GM19328 (cell line): ENCODE measurements around the gene RNU5B-1.
"Not testable (repeated sequence)": the region's sequence is repeated elsewhere in the genome, so short reads cannot be mapped to it uniquely, and the experiment has no call there.

ENCODE experiments used
- ATAC-seq: cut with Tn5 transposase; IDR thresholded peaks from one replicate; pipeline ENCODE4 v1.9.1; 2021; ENCODE audit warnings: mild to moderate bottlenecking, moderate library complexity; ENCODE audit not compliant: unreplicated experiment

The RNU5B-1 gene

DNA sequence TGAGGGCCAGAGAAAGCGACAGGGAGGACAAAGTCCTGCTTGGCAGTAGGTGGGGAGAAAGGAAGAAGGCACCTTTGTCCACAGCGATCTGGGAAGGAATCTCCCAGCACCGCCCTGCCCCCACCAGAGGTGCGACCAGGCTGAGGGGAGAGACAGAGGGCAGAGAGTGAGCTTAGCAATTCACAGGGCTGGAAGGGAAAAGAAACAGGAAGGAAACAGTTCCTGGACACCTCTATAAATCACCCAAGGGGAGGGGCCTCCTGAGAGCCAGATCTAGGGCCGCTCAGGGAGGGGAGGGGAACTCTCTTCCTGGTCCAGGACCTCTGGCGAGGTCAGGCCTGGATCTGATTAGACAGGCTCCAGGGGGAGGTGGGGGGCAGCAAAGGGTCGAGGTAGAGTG, 35.4 kb downstream of the RNU5B-1 start:
- no peak for ATAC-seq

- no peak for ATAC-seq
Observed at GRCh38 chr15:65342493-65342892, 38.0 kb downstream of the RNU5B-1 start.

DNA sequence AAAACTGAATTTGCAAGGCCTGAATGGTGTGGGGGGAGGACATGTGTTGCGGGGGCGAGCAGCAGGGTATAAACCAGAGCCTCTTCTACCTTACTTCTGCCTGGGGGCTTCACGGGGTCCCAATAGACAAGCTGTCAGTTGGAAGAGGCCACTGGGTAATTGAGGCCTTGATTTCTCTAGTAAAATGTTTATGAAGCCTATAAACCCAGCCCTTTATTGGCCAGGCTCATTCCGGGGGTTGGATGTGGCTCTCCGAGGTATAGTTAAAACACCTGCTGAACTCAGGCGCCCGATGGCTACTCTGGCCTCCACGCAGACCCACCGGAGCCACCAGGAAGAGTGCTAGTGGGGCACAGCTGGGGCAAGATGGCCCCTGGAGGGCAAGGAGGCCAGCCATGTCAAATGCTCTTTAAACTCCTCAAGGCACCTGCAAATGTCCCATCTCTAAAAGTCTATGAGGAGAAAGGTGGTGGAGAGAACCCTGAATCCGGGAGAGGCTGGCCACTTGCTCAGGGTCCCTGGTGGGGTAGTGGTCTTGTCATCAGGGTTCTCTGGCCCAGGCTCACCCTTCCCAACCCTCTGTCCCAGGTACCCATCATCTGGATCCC, 39.0 kb downstream of the RNU5B-1 start:
- no peak for ATAC-seq

DNA sequence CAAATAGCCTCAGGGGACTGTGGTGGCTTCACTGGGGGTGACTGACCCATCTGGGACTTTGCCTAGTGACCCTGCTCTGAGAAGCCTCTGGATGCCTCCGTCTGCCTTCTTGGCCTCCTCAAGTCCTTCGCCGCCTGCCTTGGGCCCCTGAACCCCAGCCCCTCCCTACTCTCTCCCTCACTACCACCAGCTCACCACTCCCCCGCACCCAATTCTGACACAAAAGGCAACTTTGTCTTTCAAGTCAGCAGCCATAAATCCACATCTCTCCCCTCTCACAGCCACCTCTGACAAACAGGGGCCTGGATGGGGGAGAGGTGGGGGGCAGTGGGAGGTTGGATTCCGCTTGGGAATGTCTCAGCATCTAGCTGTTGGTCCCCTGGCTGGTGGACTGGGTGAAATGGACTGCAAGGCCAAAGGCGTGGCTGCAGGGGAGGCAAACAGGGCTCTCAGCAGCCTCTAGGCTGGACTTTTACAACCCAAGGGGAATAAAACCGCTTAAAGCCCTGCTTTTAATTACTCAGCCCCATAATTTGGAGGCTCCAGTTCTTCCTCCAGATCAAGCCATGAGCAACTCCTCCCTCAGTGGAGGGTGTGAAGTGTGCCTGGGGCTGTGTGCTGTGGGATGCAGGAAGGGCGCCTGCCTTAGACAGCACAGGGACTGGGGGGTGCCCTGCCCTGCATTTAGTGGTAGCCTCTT, 39.9 kb downstream of the RNU5B-1 start:
- no peak for ATAC-seq

DNA sequence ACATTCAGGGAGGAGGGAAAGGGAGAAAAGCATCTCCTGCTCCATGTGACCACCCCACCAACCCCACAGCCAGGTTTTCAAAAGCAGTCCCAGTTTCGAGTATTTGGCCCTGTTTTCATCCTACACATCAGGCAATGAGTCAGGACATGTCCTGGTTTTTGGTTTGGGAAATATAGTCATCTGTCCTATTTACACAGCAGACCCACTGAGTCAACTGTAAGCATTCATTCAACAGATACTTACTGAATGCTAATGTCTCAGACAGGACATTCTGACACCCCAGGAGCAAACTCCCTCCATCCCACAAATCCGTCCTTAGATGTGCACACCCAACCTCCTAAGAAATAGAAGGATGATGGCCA, 40.4 kb downstream of the RNU5B-1 start:
- no peak for ATAC-seq

DNA sequence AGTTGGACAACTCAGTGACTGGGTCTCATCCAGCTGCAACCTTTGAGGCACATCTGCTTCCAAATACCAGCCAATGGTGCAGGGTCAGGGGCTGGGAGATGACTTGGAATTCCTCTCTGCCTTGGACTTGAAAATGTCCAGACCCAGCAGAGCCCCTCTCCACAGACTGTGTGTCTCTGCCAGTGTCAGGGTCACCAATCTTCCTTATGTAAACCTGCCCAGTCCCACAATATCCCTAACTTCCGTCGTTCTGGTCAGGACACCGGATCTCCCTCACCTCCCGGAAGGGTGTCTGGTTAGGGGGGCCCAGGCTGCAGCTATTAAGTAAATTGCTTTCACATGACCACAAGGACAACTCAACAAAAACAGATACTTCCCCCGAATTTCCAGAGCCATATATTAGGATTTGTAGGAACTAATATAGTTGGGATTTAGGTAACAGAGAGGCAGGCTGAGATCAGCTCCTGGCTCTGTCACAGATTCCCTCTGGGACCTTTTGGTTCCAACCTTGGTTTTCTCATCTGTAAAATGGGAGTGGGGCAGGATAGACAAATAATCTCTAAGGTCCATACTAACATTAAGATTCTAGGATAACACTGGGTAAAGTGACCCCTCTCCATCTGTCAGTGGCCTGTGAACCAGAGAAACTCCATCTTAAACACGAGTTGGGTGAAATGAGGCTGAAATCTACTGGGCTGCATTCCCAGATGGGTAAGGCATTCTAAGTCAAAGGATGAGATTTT, 42.5 kb downstream of the RNU5B-1 start:
- ATAC-seq = no peak

- not testable (repeated sequence) for ATAC-seq
Observed at GRCh38 chr15:65347756-65348155, 43.3 kb downstream of the RNU5B-1 start.

DNA sequence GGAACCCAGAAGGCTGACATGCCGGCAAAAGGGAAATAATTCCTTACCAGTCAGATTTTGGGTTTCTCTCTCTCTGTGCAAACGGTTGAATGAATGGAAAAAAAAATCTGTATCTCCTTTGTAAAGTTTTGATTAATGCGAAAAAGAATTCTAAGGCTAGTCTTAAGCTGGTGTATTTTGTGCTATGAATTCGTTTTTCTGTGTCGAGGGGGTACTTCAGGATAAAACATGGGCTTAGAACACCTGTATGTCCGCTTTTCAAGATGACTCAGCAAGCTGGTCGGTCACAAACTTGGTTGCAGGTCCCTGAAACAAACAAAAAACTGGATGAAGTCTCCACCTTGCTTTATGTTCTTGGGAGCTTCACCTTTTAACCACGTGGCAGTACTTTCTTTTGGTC, 44.9 kb downstream of the RNU5B-1 start:
- ATAC-seq = no peak

DNA sequence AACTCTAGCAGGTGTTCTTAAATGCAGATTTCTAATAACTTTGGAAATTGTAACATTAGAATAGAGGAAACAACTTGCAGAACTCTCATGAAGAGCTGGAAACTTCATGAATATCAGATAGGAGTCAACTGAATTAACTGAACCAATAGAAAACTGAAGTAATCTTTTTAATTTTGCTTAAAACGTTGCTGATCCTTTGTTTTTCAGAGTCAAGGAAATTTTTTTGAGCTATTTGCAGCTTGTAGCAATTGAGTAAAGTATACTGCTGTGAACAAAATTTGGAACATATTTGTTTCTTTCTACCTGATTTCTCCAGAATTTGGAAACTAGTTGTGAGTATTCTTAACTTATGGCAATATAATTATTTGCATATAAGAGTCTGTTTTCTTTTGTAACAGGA, 47.5 kb downstream of the RNU5B-1 start:
- ATAC-seq = not testable (repeated sequence)
